Measurements from ENCODE around the gene RAX2.

GRCh38 chr19:3723883-3724282 is 48.1 kb downstream of the RAX2 start:
- TF ChIP-seq POLR2AphosphoS5 (IDR thresholded peaks at IDR 0.05) (no peak), POLR2A (IDR thresholded peaks at IDR 0.05; ENCODE audit: low read depth) (no peak), CTCF (IDR thresholded peaks at IDR 0.05) (no peak), EP300 (IDR thresholded peaks at IDR 0.05) (no peak)
